Heart right ventricle (tissue), 16 donors: ENCODE data around the gene PAN2. TPM values are rescaled to one million over a fixed set of nuclear protein-coding genes. Genes with fewer than 3 reads are reported as not detected.
"Not testable (repeated sequence)": the region's sequence is repeated elsewhere in the genome, so short reads cannot be mapped to it uniquely, and the experiment has no call there.

Experiments used
- ATAC-seq, 8 donors: fragments of 200-7000 bp; cut with Tn5 transposase; one replicate each; pipeline ENCODE4 v1.9.1; 2020; ENCODE audit warnings: mild to moderate bottlenecking in 8 of 8, moderate library complexity in 8 of 8, moderate number of reproducible peaks in 1 of 8
- DNase-seq, 2 donors: peaks; one replicate each; pipeline ENCODE4 v3.0.0-alpha.2; 2020
- H3K27ac ChIP-seq, 10 donors: fragments of 200-600 bp; sonication (generic) in 2 of 10; one replicate each; pipeline versions ENCODE4 v1.5.0 to v1.8.0; 2020 to 2022; ENCODE audit warnings: mild to moderate bottlenecking in 3 of 10
- H3K27me3 ChIP-seq, 7 donors: fragments of 200-600 bp; one replicate each; pipeline ENCODE4 v1.8.0; 2021 to 2022; ENCODE audit warnings: mild to moderate bottlenecking in 2 of 7
- H3K36me3 ChIP-seq, 9 donors: fragments of 200-600 bp; sonication (generic) in 1 of 9; one replicate each; pipeline versions ENCODE4 v1.5.0 to v1.8.0; 2020 to 2022; ENCODE audit warnings: mild to moderate bottlenecking in 2 of 9
- H3K4me1 ChIP-seq, 9 donors: fragments of 200-600 bp; sonication (generic) in 1 of 9; one replicate each; pipeline versions ENCODE4 v1.5.0 to v1.8.0; 2020 to 2022; ENCODE audit warnings: mild to moderate bottlenecking in 4 of 9
- H3K4me3 ChIP-seq, 10 donors: fragments of 200-600 bp; sonication (generic) in 2 of 10; one replicate each; pipeline versions ENCODE4 v1.5.0 to v1.8.0; 2020 to 2022; ENCODE audit warnings: mild to moderate bottlenecking in 7 of 10, moderate library complexity in 2 of 10
- H3K9me3 ChIP-seq, 11 donors: fragments of 200-600 bp in 10 of 11; sonication (generic) in 2 of 11; one replicate each; pipeline versions ENCODE4 v1.5.0 to v1.8.0; 2013 to 2022; ENCODE audit warnings: mild to moderate bottlenecking in 2 of 11, control low read depth in 1 of 11, moderate library complexity in 1 of 11
- CTCF ChIP-seq, 9 donors: fragments of 200-600 bp; sonication (generic) in 2 of 9; IDR thresholded peaks; one replicate each; pipeline versions ENCODE4 v1.5.0 to v1.8.0; 2021 to 2022; ENCODE audit warnings: antibody characterized with exemption in 9 of 9, mild to moderate bottlenecking in 5 of 9, moderate library complexity in 1 of 9
- WGBS, 2 donors: extraction: QIAGEN DNeasy Blood & Tissue Kit; methylation state at CpG; one replicate each; pipeline ENCODE4 v1.1.7; 2013; ENCODE audit warnings: inconsistent platforms in 1 of 2; 5-methylcytosine and 5-hydroxymethylcytosine counted together
- intact Hi-C, 10 donors: fragments of 100-400 bp; cut with DNase I; formaldehyde crosslinking; loops; one replicate each; pipeline versions ENCODE4 v1.11.1 to v1.14.2; 2022
- polyA plus RNA-seq, 2 donors: library from polyadenylated mRNA; stranded (reverse); fragments of 200-250 nt; gene quantifications; one replicate each; pipeline ENCODE4 v1.2.3, GENCODE V29; 2013
- total RNA-seq, 10 donors: library from RNA; stranded (reverse); fragmentation: NEBNext Ultra II Directional in 3 of 10; extraction: Animal tissue kit (Norgen Biotek cat#: 25700) in 3 of 10; gene quantifications; one replicate each; pipeline versions ENCODE4 v1.2.1 to v1.2.4, GENCODE V29; 2021 to 2023
- donor health status: Arrhythmogenic right ventricular cardiomyopathy.
- donor health status: ischemic (EF 13 %, LVEDD 7.1; RV severe dilation, severe dysfunction).
- donor health status: healthy with polysubstance abuse.
- donor health status: DM: no; HTN: yes; CAD: no.
- donor health status: DM: no; HTN: no; CAD: no.
- donor health status: ischemic (EF 25% LVEDD 6.9; RV normal size, moderate dysfunction).
- donor health status: ischemic (EF 25% LVEDD 5.7; RV mildly dilated, moderate dysfunction).
- donor health status: healthy.
- donor health status: DM: yes; HTN: yes; CAD: no.
- donor health status: Ischemic cardiomyopathy.
- donor health status: ischemic (EF 35%, LVEDD 5.7; RV mildly dilated, moderate dysfunction).
- donor health status: nonischemic (EF 11% LVEDD 7.7; RV severe dilation, severe dysfunction).
- donor health status: DM: yes; HTN: yes; CAD: no.
- donor health status: PGD.
- donor health status: ischemic (EF 29% LVEDD 5.4; RV normal size, mild dysfunction).
- donor health status: nonischemic (EF 23%, LVEDD 6.1; RV moderate dilation, normal function).

Gene PAN2
- total and polyA plus RNA-seq, 12 donors: 20.6 to 85.3 (median 38.1) TPM

DNA sequence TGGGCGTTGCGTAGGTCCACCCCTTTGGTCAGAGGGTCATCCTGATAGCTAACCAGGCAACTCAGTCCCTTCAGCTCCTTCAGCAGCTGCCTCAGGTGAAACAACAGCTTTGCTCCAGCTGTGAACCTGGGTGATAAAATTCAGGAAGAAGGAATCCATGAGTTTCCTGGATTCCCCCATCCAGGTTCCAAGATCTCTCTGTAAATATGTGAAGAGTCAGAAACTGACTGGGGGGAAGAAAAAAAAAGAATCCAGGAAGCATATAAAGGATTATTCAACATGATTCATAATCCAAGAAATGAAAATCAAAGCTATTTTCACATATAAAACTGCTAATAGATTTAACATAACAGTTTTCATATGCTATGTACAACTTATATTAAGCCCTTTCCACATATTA, 17.5 kb upstream of the PAN2 start:
- ATAC-seq (no peak), DNase-seq (no peak)
- WGBS, 2 donors: 93 to 94% methylated on average over 2 of the region's 2 CpGs
- peaks cover 0 to under 1% (median 0%) of the 10 kb centered on the region in 9 donors for H3K4me1 ChIP-seq
- no peak overlapping the region for H3K27ac ChIP-seq
- intact Hi-C loops: loop anchor here in 1 of 10 donors (10.0 kb wide), 1 partner anchor 113 kb away; the partner anchor contains the start of gene SPRYD4
- H3K4me3 ChIP-seq: no peak overlapping the region
- TF ChIP-seq CTCF (IDR thresholded peaks at IDR 0.05): no peak
- no peaks in the 10 kb centered on the region for H3K9me3 ChIP-seq
- peaks cover 0 to 100% (median 84%) of the 10 kb centered on the region in 9 donors for H3K36me3 ChIP-seq
- no peaks in the 10 kb centered on the region for H3K27me3 ChIP-seq

- no peak overlapping the region for H3K4me3 ChIP-seq
- no peak for TF ChIP-seq CTCF (IDR thresholded peaks at IDR 0.05)
- H3K27me3 ChIP-seq: no peaks in the 10 kb centered on the region
- 88 to 91% methylated on average over 2 of the region's 2 CpGs for WGBS, 2 donors
- ATAC-seq (no peak), DNase-seq (no peak)
- no peaks in the 10 kb centered on the region for H3K4me1 ChIP-seq
- no peaks in the 10 kb centered on the region for H3K9me3 ChIP-seq
- H3K36me3 ChIP-seq: peaks cover 0 to 100% (median 84%) of the 10 kb centered on the region in 9 donors
- no peak overlapping the region for H3K27ac ChIP-seq
- intact Hi-C loops: loop anchor here in 1 of 10 donors (10.0 kb wide), 1 partner anchor 114 kb away; the partner anchor contains the start of gene SPRYD4
These were observed 16.9 kb upstream of the PAN2 start for GRCh38 chr12:56350662-56351061.

DNA sequence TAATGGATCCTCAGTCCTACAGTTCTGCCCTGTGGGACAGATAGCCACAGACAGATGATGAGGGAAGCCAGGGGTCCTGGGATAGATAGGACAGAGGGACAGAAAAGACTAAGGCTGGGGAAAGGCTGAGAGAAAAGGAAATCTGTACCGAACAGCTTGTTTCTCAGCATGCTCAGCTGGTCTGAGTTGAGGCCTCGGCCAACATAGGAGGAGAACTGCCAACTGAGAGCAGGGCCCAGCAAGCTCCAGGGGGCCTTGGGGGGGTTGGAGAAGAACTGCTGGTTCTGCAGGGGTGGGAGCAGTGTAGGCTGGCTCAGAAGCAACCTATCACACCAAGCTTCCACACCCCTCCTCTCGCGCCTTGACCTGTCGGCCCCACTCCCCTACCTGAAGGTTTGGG, 15.0 kb upstream of the PAN2 start:
- TF ChIP-seq CTCF (IDR thresholded peaks at IDR 0.05): no peak
- no peak for ATAC-seq
- H3K4me3 ChIP-seq: no peak overlapping the region
- WGBS, 2 donors: 94 to 97% methylated on average over 5 of the region's 5 CpGs
- intact Hi-C loops: loop anchor here in 1 of 10 donors (10.0 kb wide), 1 partner anchor 116 kb away; the partner anchor contains the start of gene SPRYD4
- no peaks in the 10 kb centered on the region for H3K4me1 ChIP-seq
- H3K36me3 ChIP-seq: peaks cover 0 to 100% (median 80%) of the 10 kb centered on the region in 9 donors
- no peak for DNase-seq
- H3K27ac ChIP-seq: no peak overlapping the region
- H3K9me3 ChIP-seq: no peaks in the 10 kb centered on the region
- H3K27me3 ChIP-seq: no peaks in the 10 kb centered on the region

DNA sequence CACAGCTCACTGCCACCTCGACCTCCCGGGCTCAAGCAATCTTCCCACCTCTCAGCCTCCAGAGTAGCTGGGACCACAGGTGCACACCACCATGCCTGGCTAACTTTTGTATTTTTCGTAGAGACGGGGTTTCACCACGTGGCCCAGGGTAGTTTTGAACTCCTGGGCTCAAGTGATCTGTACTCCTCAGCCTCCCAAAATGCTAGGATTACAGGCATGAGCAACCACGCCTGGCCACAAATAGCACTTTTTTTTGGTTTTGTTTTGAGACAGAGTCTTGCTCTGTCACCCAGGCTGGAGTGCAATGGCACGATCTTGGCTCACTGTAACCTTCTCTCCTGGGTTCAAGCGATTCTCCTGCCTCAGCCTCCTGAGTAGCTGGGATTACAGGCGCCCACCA, 13.5 kb upstream of the PAN2 start:
- H3K4me3 ChIP-seq, H3K27me3 ChIP-seq, H3K9me3 ChIP-seq, DNase-seq, ATAC-seq, H3K27ac ChIP-seq, H3K4me1 ChIP-seq: not testable (repeated sequence)
- peaks cover 0 to 100% (median 82%) of the 10 kb centered on the region in 9 donors for H3K36me3 ChIP-seq
- intact Hi-C loops: loop anchor here in 1 of 10 donors (10.0 kb wide), 1 partner anchor 118 kb away; the partner anchor contains the start of gene SPRYD4
- WGBS, 2 donors: 89 to 94% methylated on average over 9 of the region's 9 CpGs

DNA sequence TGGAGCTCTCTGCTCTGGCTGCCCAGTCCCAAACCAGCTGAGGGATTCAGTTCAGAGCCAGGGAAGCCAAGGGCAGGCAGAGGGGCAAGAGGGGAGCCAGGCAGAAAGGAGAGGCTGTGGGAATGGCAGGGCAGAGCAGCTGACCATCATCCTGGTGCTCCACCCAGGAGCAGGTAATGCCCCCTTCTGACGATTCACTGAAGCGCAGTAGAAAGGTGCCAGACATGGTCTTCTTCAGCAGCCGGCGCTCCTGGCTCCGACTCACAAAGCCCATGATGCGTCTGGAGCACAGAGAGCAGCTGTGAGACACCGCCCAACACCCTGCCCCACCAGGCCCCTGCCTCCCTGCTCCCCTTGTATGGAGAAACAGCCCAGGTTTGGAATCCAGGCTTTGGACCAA, 12.9 kb upstream of the PAN2 start:
- H3K36me3 ChIP-seq: peaks cover 0 to 100% (median 80%) of the 10 kb centered on the region in 9 donors
- WGBS, 2 donors: 81 to 82% methylated on average over 7 of the region's 7 CpGs
- intact Hi-C loops: loop anchor here in 1 of 10 donors (10.0 kb wide), 1 partner anchor 118 kb away; the partner anchor contains the start of gene SPRYD4

DNA sequence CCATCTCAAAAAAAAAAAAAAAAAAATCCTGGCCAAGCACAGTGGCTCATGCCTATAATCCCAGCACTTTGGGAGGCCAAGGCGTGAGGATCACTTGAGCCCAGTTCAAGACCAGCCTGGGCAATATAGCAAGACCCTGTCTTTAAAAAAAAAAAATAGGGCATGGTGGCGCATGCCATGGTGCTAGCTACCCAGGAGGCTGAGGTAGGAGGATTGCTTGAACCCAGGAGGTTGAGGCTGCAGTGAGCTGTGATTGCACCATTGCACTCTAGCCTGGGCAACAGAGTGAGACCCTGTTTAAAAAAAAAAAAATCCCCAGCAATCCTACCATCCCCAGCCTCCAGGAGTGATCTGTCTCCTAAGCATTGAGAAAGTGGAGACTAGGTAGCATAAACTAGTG, 8.5 kb upstream of the PAN2 start:
- not testable (repeated sequence) for H3K4me3 ChIP-seq, ATAC-seq, H3K27me3 ChIP-seq, DNase-seq, H3K9me3 ChIP-seq, H3K27ac ChIP-seq
- intact Hi-C loops: loop anchor here in 1 of 10 donors (10.0 kb wide), 1 partner anchor 123 kb away; the partner anchor contains the start of gene SPRYD4
- peaks cover 0 to 22% (median 0%) of the 10 kb centered on the region in 9 donors for H3K4me1 ChIP-seq
- H3K36me3 ChIP-seq: peaks cover 0 to 69% (median 38%) of the 10 kb centered on the region in 9 donors
- whole genome bisulfite sequencing, 2 donors: 98 to 100% methylated on average over 2 of the region's 2 CpGs

More for the DNA sequence above, 12.9 kb upstream of the PAN2 start:
- peak in 2 of 8 donors; percentile 12 to 19 for ATAC-seq
- H3K4me3 ChIP-seq: no peak overlapping the region
- DNase-seq: no peak
- H3K4me1 ChIP-seq: no peaks in the 10 kb centered on the region
- no peaks in the 10 kb centered on the region for H3K9me3 ChIP-seq
- TF ChIP-seq CTCF (IDR thresholded peaks at IDR 0.05): peak in 2 of 9 donors; percentile 9 to 12
- H3K27ac ChIP-seq: no peak overlapping the region
- no peaks in the 10 kb centered on the region for H3K27me3 ChIP-seq
